Measurements from ENCODE around the gene SPDYA. TPM values are rescaled to one million over a fixed set of nuclear protein-coding genes. Genes with fewer than 3 reads are reported as not detected.

The SPDYA gene
- total and polyA plus RNA-seq, 2 donors from 2014 or later, result 1.6 TPM; not detected in 1

DNA sequence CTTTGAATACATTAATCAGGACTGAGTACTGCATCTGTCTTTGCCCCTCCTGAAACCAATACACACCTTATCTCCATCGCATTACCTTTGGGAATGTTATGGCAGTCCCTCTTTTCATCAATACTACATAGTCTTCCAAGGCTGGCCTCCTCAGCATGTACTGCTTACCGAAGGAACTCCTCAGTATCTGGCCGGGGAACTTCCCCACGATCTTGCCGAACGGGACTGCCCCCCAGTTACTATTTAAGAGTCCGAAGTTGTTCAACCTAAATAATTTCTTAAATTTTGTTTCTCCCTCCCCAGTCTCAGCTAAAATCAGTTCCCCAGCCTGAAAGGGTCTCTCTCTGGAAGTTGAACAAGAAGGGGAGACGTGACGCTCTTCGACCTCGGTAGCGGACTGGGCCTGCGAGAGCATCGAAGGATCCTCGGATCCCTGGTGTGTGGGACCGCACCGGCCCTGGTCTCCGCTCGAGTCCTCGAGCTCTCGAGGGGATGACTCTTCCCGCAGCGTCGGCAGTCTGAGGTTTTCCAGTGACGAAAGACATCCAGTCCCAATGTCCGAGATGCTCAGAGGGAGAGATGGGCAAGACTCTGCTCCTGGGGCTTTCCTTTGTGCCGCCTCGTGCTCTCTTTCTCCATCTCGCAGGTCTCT lies 59.0 kb downstream of the SPDYA start:
- intact Hi-C loops (cut with DNase I), result no loop called here
- DNase-seq, result peak in 1 of 5 donors; percentile 77
- no peak for FAIRE-seq

DNA sequence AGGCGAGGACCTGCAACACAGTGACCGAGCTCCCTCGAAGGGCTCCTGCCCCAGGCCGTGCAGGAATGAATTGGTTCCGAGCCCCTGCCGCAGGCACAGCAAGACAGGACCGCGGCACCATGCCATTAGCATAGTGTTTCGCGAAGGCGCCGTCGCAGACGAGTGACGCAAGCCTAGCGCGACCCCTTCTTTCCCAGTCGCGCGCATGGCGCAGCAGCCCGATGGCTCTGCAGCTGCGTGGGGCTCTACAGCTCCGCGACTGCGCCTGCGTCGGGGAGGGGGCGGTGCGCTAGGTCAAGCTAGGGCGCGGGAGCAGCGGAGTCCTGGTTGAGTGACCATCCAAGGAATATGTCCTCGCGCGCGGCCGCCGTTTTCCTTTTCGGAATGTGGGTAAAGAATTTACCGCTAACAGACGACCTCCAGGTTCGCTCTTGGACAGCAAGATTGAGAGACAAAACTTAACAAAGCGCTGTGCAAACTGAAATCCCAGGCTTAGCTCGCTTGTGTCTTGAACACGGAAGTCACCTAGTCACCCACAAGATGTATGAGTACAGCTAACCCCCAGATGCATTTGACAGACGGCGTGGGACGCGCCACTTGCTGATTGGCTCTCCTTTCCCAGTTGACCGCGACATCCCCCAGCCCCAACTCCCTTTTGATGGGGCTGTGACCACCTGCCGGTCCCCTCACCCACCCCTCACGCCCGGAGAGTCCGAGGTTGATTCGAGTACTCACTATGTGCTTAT lies 59.7 kb downstream of the SPDYA start, which contains the start of gene TRMT61B:
Gene TRMT61B (minus strand): TSS at position 164 of the 746 bp plus-strand sequence. CDS start 32 bp downstream, at position 132.
- intact Hi-C loops (cut with DNase I), result no loop called here
- H3K27ac ChIP-seq (ENCODE audit: low read depth in 2 of 2, low read length in 2 of 2), result peak within 1 kb of the TSS; percentile 80 to 94
- peaks cover 4 to 14% (median 6%) of the 10 kb centered on the region in 3 donors for H3K4me1 ChIP-seq (ENCODE audit: control insufficient read depth in 2 of 3, insufficient read depth in 2 of 3, low read depth in 1 of 3, low read length in 3 of 3)
- no peak for FAIRE-seq
- H3K36me3 ChIP-seq (ENCODE audit: control insufficient read depth in 2 of 3, insufficient read depth in 3 of 3, low read length in 3 of 3), result no peaks in the 10 kb centered on the region
- H3K9me3 ChIP-seq (ENCODE audit: control insufficient read depth in 2 of 3, insufficient read depth in 1 of 3, low read length in 3 of 3), result no peaks in the 10 kb centered on the region
- H3K27me3 ChIP-seq (ENCODE audit: control insufficient read depth, insufficient read depth, low read length), result no peaks in the 10 kb centered on the region
- H3K9ac ChIP-seq (ENCODE audit: low read length in 3 of 3), result peak within 1 kb of the TSS; percentile 82 to 93 (median 91)
- H3K4me3 ChIP-seq (ENCODE audit: low read length in 3 of 3), result peak within 1 kb of the TSS; percentile 93 to 100 (median 98)
- TF ChIP-seq, protein P1, sequence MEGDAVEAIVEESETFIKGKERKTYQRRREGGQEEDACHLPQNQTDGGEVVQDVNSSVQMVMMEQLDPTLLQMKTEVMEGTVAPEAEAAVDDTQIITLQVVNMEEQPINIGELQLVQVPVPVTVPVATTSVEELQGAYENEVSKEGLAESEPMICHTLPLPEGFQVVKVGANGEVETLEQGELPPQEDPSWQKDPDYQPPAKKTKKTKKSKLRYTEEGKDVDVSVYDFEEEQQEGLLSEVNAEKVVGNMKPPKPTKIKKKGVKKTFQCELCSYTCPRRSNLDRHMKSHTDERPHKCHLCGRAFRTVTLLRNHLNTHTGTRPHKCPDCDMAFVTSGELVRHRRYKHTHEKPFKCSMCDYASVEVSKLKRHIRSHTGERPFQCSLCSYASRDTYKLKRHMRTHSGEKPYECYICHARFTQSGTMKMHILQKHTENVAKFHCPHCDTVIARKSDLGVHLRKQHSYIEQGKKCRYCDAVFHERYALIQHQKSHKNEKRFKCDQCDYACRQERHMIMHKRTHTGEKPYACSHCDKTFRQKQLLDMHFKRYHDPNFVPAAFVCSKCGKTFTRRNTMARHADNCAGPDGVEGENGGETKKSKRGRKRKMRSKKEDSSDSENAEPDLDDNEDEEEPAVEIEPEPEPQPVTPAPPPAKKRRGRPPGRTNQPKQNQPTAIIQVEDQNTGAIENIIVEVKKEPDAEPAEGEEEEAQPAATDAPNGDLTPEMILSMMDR (IDR thresholded peaks at IDR 0.05; ENCODE audit: borderline replicate concordance, extremely low read depth, insufficient read depth), result no peak
- DNase-seq, result peak; percentile 97 to 98 (median 98)

More for the DNA sequence above, 59.0 kb downstream of the SPDYA start:
- Histone ChIP-seq H3K4me3 (ENCODE audit: low read length in 3 of 3) (peak overlapping the region; percentile 93 to 100 (median 98)), H3K27ac (ENCODE audit: low read depth in 2 of 2, low read length in 2 of 2) (peak overlapping the region; percentile 80 to 94), H3K27me3 (ENCODE audit: control insufficient read depth, insufficient read depth, low read length) (no peaks in the 10 kb centered on the region), H3K36me3 (ENCODE audit: control insufficient read depth in 2 of 3, insufficient read depth in 3 of 3, low read length in 3 of 3) (no peaks in the 10 kb centered on the region), H3K9me3 (ENCODE audit: control insufficient read depth in 2 of 3, insufficient read depth in 1 of 3, low read length in 3 of 3) (no peaks in the 10 kb centered on the region), H3K4me1 (ENCODE audit: control insufficient read depth in 2 of 3, insufficient read depth in 2 of 3, low read depth in 1 of 3, low read length in 3 of 3) (peaks cover 4 to 14% (median 6%) of the 10 kb centered on the region in 3 donors), H3K9ac (ENCODE audit: low read length in 3 of 3) (peak overlapping the region; percentile 82 to 93 (median 91))
- TF ChIP-seq, protein P1 (IDR thresholded peaks at IDR 0.05; ENCODE audit: borderline replicate concordance, extremely low read depth, insufficient read depth), result no peak

DNA sequence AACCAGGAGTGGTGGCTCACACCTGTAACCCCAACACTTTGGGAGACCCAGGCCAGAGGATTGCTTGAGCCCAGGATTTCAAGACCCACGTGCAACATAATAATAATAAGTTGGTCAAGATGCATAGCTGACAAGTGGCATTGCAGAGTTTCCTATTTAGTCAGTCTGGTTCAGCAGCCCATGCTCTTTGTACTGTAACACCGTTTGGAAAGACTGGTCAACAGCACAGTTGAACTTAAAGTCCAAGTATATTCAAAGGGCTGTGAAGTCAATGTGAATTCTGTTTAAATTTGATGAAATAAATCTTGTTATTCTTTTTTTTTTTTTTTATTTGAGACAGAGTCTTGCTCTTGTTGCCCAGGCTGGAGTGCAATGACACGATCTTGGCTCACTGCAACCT lies 61.0 kb downstream of the SPDYA start:
- FAIRE-seq, result no peak

More for the DNA sequence above, 61.0 kb downstream of the SPDYA start:
- Histone ChIP-seq H3K36me3 (ENCODE audit: control insufficient read depth in 2 of 3, insufficient read depth in 3 of 3, low read length in 3 of 3) (no peaks in the 10 kb centered on the region), H3K4me1 (ENCODE audit: control insufficient read depth in 2 of 3, insufficient read depth in 2 of 3, low read depth in 1 of 3, low read length in 3 of 3) (peaks cover 4 to 14% (median 6%) of the 10 kb centered on the region in 3 donors), H3K27me3 (ENCODE audit: control insufficient read depth, insufficient read depth, low read length) (no peaks in the 10 kb centered on the region), H3K4me3 (ENCODE audit: low read length in 3 of 3) (no peak overlapping the region), H3K9me3 (ENCODE audit: control insufficient read depth in 2 of 3, insufficient read depth in 1 of 3, low read length in 3 of 3) (no peaks in the 10 kb centered on the region), H3K27ac (ENCODE audit: low read depth in 2 of 2, low read length in 2 of 2) (no peak overlapping the region), H3K9ac (ENCODE audit: low read length in 3 of 3) (no peak overlapping the region)
- intact Hi-C loops (cut with DNase I), result no loop called here
- DNase-seq, result no peak
- TF ChIP-seq, protein P1 (IDR thresholded peaks at IDR 0.05; ENCODE audit: borderline replicate concordance, extremely low read depth, insufficient read depth), result no peak
